Fibroblast of the aortic adventitia (primary cell): ENCODE data around the gene GJD2. TPM values are rescaled to one million over a fixed set of nuclear protein-coding genes. Genes with fewer than 3 reads are reported as not detected.
A peak's percentile ranks its signal among the peaks of the same experiment; 100 is the strongest.

Experiments
- DNase-seq: peaks from one replicate; pipeline ENCODE4 v3.0.0-alpha.2; 2010; ENCODE audit warnings: low read depth
- H3K4me3 ChIP-seq: 2 replicates; pipeline ENCODE4 v1.5.1; 2011; ENCODE audit warnings: low read depth, mild to moderate bottlenecking, control low read depth, low read length, moderate library complexity
- total RNA-seq: library from RNA; depleted of rRNA; stranded (reverse); fragments of >200 nt; gene quantifications from 2 replicates; pipeline ENCODE4 v1.2.3, GENCODE V29; 2012; ENCODE audit warnings: low replicate concordance
- TF ChIP-seq, protein P1 (sequence below): IDR thresholded peaks from 2 replicates; pipeline ENCODE4 v1.5.1; 2011; ENCODE audit warnings: mild to moderate bottlenecking, low read length, control low read depth, inconsistent platforms; ENCODE audit not compliant: insufficient read depth

Gene GJD2
- total RNA-seq, 1 donor: not detected

DNA sequence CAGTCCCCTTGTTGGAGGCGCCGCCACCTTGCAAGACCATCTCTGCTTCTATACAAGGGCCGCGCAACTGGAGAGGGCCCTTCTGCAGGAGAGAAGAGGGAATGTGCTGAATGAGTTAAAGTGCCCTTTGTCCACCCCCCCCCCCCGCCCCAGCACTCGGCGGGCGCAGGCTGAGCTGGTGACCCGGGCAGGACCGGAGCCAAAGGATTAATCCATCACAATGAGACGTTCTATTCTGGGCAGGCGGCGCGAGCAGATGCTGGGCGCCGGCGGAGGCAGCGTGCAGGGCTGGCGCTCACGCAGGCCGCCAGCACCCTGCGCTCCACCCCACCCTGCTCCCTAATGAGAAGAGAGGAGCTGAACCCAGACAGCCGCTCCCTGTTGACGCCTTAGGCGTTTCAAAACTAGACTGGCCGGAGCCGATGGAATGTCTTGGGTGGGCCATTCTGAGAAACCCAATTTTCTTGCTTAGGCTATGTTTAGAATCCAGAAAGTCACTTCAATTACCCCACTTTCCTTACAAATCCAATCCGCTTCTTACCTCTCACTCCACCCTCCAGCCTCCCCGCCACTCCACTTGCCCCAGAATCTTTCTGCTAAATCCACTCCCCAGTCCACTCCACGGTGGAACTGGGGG is 32.9 kb downstream of the GJD2 start:
- TF ChIP-seq, protein P1, sequence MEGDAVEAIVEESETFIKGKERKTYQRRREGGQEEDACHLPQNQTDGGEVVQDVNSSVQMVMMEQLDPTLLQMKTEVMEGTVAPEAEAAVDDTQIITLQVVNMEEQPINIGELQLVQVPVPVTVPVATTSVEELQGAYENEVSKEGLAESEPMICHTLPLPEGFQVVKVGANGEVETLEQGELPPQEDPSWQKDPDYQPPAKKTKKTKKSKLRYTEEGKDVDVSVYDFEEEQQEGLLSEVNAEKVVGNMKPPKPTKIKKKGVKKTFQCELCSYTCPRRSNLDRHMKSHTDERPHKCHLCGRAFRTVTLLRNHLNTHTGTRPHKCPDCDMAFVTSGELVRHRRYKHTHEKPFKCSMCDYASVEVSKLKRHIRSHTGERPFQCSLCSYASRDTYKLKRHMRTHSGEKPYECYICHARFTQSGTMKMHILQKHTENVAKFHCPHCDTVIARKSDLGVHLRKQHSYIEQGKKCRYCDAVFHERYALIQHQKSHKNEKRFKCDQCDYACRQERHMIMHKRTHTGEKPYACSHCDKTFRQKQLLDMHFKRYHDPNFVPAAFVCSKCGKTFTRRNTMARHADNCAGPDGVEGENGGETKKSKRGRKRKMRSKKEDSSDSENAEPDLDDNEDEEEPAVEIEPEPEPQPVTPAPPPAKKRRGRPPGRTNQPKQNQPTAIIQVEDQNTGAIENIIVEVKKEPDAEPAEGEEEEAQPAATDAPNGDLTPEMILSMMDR: no peak
- peak overlapping the region; percentile 10 for H3K4me3 ChIP-seq
- peak; percentile 74 for DNase-seq

DNA sequence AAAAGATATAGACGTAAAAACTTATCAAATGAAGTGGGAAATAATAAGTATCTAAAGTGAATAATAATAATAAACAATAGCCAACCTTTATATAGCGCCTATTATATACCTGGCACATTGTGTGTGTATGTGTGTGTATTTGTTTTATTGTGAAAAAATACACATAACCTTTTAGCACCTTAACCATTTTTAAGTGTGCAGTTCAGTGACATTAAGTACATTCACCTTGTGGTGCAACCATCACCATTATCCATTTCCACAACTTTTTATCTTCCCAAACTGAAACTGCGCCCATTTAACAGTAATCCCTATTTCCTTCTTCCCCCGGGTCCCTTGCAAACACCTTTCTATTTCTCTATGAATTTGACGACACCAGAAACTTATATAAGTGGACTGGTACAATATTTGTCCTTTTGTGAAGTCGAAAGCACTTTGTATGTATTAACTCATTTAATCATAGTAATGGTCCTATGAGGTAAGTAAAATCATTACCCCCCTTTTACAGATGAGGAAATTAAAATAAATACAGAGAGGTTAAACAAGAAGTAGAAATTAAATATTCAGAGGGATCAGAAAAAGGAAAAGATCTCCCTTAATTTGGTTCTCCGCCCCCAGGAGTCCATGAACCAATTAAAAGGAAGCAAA is 33.5 kb downstream of the GJD2 start:
- TF ChIP-seq, protein P1: no peak
- H3K4me3 ChIP-seq: no peak overlapping the region

DNA sequence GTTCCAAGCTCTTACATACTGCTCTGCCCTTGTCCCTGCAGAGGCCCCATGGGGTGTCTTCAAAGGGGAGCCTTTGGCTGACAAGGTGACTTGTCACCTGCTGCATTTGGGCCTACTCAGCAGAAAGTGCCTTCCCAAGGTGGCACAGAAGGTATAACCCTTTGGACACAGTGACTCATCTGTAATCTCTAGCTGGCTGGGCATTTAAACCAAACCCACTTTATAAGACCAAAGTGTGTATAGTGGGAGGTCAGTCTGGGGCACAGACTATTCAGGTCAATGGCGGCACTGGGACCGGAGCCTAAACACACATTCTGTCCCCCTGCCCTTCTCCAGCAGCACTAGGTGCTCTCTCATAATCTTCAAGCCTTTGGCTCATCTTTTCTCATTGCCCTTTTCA is 35.1 kb downstream of the GJD2 start:
- DNase-seq: no peak
- TF ChIP-seq, protein P1: no peak
- no peak overlapping the region for H3K4me3 ChIP-seq

More for the DNA sequence above, 33.5 kb downstream of the GJD2 start:
- no peak for DNase-seq

DNA sequence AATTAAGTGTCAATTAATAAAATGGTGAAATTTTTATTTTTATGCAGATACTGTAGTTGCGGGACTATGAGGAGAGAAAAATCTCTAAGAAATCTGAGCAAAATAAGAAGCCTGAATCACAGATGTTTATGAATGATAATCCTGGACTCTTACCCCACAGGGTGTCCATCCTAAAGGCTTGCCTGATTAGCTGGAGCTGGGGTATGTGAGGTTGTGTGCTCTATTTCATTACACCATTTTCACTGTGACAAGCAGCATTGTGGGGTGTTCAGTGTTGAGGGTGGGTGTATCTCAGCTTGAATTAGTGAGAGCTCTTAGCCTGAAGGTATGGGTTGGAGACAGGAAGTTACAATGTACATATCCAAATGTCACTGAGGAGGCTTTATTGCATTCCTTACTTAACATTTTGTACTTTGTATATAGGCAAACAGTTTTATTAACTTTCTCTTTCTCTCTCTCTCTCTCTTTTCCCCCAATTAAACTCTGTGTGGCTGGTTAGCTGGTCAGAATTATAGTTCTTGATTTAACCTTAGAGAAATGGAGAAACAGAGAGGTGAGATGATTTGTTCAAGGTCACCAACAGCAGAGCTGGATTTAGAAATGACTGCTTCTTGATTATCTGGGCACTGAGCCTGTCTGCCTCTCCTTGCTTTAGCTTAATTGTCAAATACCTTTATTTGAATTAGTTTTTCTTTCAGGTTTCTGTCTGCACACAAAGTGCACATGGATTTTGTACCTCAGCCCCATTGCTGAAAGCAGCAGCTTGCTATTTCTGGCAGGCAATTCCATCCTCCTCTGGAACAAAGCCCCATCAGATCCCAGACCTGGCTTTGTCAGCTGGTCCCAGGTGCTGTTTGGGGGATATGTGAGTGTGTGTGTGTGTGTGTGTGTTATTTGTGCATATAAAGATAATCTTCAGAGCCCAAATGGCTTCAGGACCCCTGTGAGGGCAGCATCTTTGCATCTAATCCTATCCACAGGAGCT is 35.8 kb downstream of the GJD2 start:
- TF ChIP-seq, protein P1: no peak
- no peak for DNase-seq
- no peak overlapping the region for H3K4me3 ChIP-seq

DNA sequence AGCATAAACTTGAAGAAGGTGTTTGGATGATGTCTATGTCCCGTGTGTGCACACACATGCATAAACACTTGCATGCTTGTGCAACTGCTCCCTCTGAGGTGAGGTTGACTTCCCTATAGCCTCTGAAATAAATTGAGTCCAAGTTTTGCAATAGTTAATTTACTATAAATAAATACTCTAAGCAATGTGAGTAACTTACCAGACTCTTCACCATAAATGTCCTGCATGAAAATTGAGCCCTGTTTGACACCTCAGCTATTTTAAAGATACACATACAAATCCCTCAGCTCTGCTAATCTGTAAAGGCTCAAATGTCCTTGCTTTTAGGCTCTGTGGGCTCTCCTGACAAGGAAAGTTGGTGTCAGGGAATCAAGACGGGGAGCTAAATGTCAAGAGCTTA is 37.1 kb downstream of the GJD2 start:
- DNase-seq: no peak
- no peak overlapping the region for H3K4me3 ChIP-seq
- TF ChIP-seq, protein P1: no peak

DNA sequence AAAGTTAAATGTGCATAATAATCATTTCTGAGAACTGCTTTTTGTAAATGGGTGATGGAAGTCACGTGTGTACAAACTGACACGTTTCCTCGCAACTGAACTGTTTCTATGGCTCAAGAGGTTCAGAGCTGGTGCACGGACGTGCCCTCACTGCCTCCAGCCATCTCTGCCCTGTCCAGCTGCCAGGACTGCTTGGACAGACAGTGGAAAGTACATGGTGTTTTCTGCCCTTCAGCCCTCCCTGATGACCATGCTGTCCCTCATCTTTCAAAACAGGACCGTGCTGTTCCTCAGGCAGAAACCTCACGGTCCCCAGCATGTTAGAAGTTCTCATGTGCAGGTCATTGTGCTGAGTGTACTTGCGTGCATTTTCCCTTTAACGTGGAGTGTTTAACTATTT is 38.7 kb downstream of the GJD2 start:
- TF ChIP-seq, protein P1: no peak

More for the DNA sequence above, 38.7 kb downstream of the GJD2 start:
- H3K4me3 ChIP-seq: no peak overlapping the region
- DNase-seq: no peak
